Activated CD8-positive, alpha-beta memory T cell treated with anti-CD3 and anti-CD28 coated beads, Interleukin-2, amount 50 U/mL, for 48 hours (primary cell): ENCODE results near the gene GPX6.
"Not testable (repeated sequence)": the region's sequence is repeated elsewhere in the genome, so short reads cannot be mapped to it uniquely, and the experiment has no call there.

Experiments
- DNase-seq: peaks from one replicate; pipeline ENCODE4 v3.0.0-alpha.2; 2020

Gene GPX6

GRCh38 chr6:28515676-28516075, at the start of gene GPX6:
Gene GPX6, minus strand, starts transcription at chr6:28515793. Its CDS starts 50 bp downstream, at chr6:28515743.
- DNase-seq = no peak

GRCh38 chr6:28563430-28564095, 48.0 kb upstream of the GPX6 start:
- DNase-seq = no peak

- DNase-seq = no peak
Measured at GRCh38 chr6:28558629-28559028, 43.0 kb upstream of the GPX6 start.

- no peak for DNase-seq
Measured at GRCh38 chr6:28555136-28555535, 39.5 kb upstream of the GPX6 start.

GRCh38 chr6:28553986-28554881, 38.6 kb upstream of the GPX6 start:
- DNase-seq = no peak

- no peak for DNase-seq
Measured at GRCh38 chr6:28553384-28553985, 37.9 kb upstream of the GPX6 start.

- no peak for DNase-seq
Measured at GRCh38 chr6:28551891-28552666, 36.5 kb upstream of the GPX6 start.

- DNase-seq = not testable (repeated sequence)
Measured at GRCh38 chr6:28547003-28547402, 31.4 kb upstream of the GPX6 start.

- DNase-seq = no peak
Measured at GRCh38 chr6:28545955-28546354, 30.4 kb upstream of the GPX6 start.

- DNase-seq = peak; percentile 66
Measured at GRCh38 chr6:28543651-28544610, 28.3 kb upstream of the GPX6 start.

- DNase-seq = peak; percentile 76
Measured at GRCh38 chr6:28542440-28543296, 27.1 kb upstream of the GPX6 start.

GRCh38 chr6:28541996-28542395, 26.4 kb upstream of the GPX6 start:
- DNase-seq = no peak

GRCh38 chr6:28537509-28538140, 22.0 kb upstream of the GPX6 start:
- peak; percentile 63 for DNase-seq

GRCh38 chr6:28537065-28537464, 21.5 kb upstream of the GPX6 start:
- no peak for DNase-seq

GRCh38 chr6:28534875-28535274, 19.3 kb upstream of the GPX6 start:
- no peak for DNase-seq

- DNase-seq = no peak
Measured at GRCh38 chr6:28534306-28534705, 18.7 kb upstream of the GPX6 start.

- no peak for DNase-seq
Measured at GRCh38 chr6:28531479-28532128, 16.0 kb upstream of the GPX6 start.

GRCh38 chr6:28530777-28531176, 15.2 kb upstream of the GPX6 start:
- DNase-seq = no peak

GRCh38 chr6:28525496-28526039, 10.0 kb upstream of the GPX6 start, which contains the start of gene GPX5:
Gene GPX5, plus strand, starts transcription at chr6:28525881. Its CDS starts 133 bp downstream, at chr6:28526014.
- no peak for DNase-seq
